Karpas-422 (cell line): ENCODE results near the gene TMEM18. TPM values are rescaled to one million over a fixed set of nuclear protein-coding genes. Genes with fewer than 3 reads are reported as not detected.
A peak's percentile ranks its signal among the peaks of the same experiment; 100 is the strongest.

Source experiments
- DNase-seq: peaks from one replicate; pipeline ENCODE4 v3.0.0-alpha.2; 2015
- H2AFZ ChIP-seq: fragments of 200-600 bp; sonication (generic); 2 replicates; pipeline ENCODE4 v1.6.1; 2014; ENCODE audit warnings: antibody characterized with exemption, low read length, mixed read lengths
- H3K27ac ChIP-seq: fragments of 200-600 bp; sonication (generic); 2 replicates; pipeline ENCODE4 v1.5.1; 2014; ENCODE audit warnings: mild to moderate bottlenecking, low read length, moderate library complexity
- H3K27me3 ChIP-seq: fragments of 200-600 bp; sonication (generic); 2 replicates; pipeline ENCODE4 v1.6.1; 2014; ENCODE audit warnings: low read length, mixed read lengths
- H3K36me3 ChIP-seq: fragments of 200-600 bp; sonication (generic); 2 replicates; pipeline ENCODE4 v1.6.1; 2014; ENCODE audit warnings: low read length, mixed read lengths; ENCODE audit not compliant: insufficient read depth
- H3K4me1 ChIP-seq: fragments of 200-600 bp; sonication (generic); 2 replicates; pipeline ENCODE4 v1.6.1; 2014; ENCODE audit warnings: mild to moderate bottlenecking, low read length, mixed read lengths
- H3K4me2 ChIP-seq: fragments of 200-600 bp; sonication (generic); 2 replicates; pipeline ENCODE4 v1.6.1; 2014; ENCODE audit warnings: low read length, low read depth, mild to moderate bottlenecking; ENCODE audit not compliant: poor library complexity, severe bottlenecking
- H3K4me3 ChIP-seq: fragments of 200-600 bp; sonication (generic); 2 replicates; pipeline ENCODE4 v1.5.1; 2014; ENCODE audit warnings: mild to moderate bottlenecking, antibody characterized with exemption, low read length, mixed read lengths
- H3K79me2 ChIP-seq: fragments of 200-600 bp; sonication (generic); 2 replicates; pipeline ENCODE4 v1.6.1; 2014; ENCODE audit warnings: mild to moderate bottlenecking, low read length, mixed read lengths
- H3K9ac ChIP-seq: fragments of 200-600 bp; sonication (generic); 2 replicates; pipeline ENCODE4 v1.6.0; 2014; ENCODE audit warnings: low read length
- H3K9me2 ChIP-seq: fragments of 200-600 bp; sonication (generic), shearing (Covaris generic); replicated peaks from 2 replicates; pipeline ENCODE4 v1.6.0; 2014; ENCODE audit warnings: mild to moderate bottlenecking, low read length, moderate library complexity; ENCODE audit not compliant: insufficient read depth
- H3K9me3 ChIP-seq: fragments of 300-700, 200-600 bp; sonication (generic); 2 replicates; pipeline ENCODE4 v1.6.1; 2014; ENCODE audit warnings: low read length, mixed read lengths
- H4K20me1 ChIP-seq: fragments of 200-600 bp; sonication (generic); 2 replicates; pipeline ENCODE4 v1.6.1; 2014; ENCODE audit warnings: mild to moderate bottlenecking, antibody characterized with exemption, low read length, low read depth; ENCODE audit not compliant: insufficient read depth
- total RNA-seq: library from RNA; depleted of rRNA; stranded (reverse); fragments of >200 nt; shearing (Covaris generic); gene quantifications from 2 replicates; pipeline ENCODE4 v1.2.3, GENCODE V29; 2014; ENCODE audit warnings: low replicate concordance; rRNA removed

Gene TMEM18
- total RNA-seq = 46.1 and 48.6 TPM in 2 replicates

- Histone ChIP-seq H3K27ac (peak within 1 kb of the TSS; percentile 98), H3K9ac (peak within 1 kb of the TSS; percentile 99), H3K9me3 (no peaks in the 10 kb centered on the region; the same call in 1 of the 2 replicates), H3K9me2 (no peaks in the 10 kb centered on the region), H3K4me3 (peak within 1 kb of the TSS; percentile 91), H3K79me2 (peaks cover 12% of the 10 kb centered on the region), H2AFZ (no peak within 1 kb of the TSS), H3K36me3 (peaks cover 20% of the 10 kb centered on the region), H4K20me1 (no peaks in the 10 kb centered on the region), H3K27me3 (no peaks in the 10 kb centered on the region), H3K4me2 (peak within 1 kb of the TSS; percentile 96), H3K4me1 (peaks cover 51% of the 10 kb centered on the region)
- peak; percentile 98 for DNase-seq
Observed at GRCh38 chr2:677056-677958, at the start of gene TMEM18. TMEM18 (minus strand) TSS chr2:677406; CDS start chr2:677345, 61 bp downstream.

GRCh38 chr2:726169-726568 is 49.0 kb upstream of the TMEM18 start:
- Histone ChIP-seq H3K4me2 (no peak overlapping the region), H3K4me1 (peaks cover 11% of the 10 kb centered on the region), H2AFZ (no peak overlapping the region), H3K36me3 (no peaks in the 10 kb centered on the region), H4K20me1 (no peaks in the 10 kb centered on the region), H3K79me2 (no peaks in the 10 kb centered on the region), H3K27me3 (no peaks in the 10 kb centered on the region), H3K27ac (no peak overlapping the region), H3K9me2 (no peaks in the 10 kb centered on the region), H3K9me3 (no peaks in the 10 kb centered on the region), H3K4me3 (no peak overlapping the region), H3K9ac (no peak overlapping the region)
- no peak for DNase-seq

GRCh38 chr2:725468-725867 is 48.3 kb upstream of the TMEM18 start:
- no peak for DNase-seq
- no peak overlapping the region for H2AFZ ChIP-seq
- H3K79me2 ChIP-seq = no peaks in the 10 kb centered on the region
- H3K4me1 ChIP-seq = peaks cover 12% of the 10 kb centered on the region
- H3K4me2 ChIP-seq = no peak overlapping the region
- no peak overlapping the region for H3K27ac ChIP-seq
- no peaks in the 10 kb centered on the region for H3K9me3 ChIP-seq
- no peaks in the 10 kb centered on the region for H4K20me1 ChIP-seq
- no peaks in the 10 kb centered on the region for H3K9me2 ChIP-seq
- no peak overlapping the region for H3K9ac ChIP-seq
- H3K36me3 ChIP-seq = no peaks in the 10 kb centered on the region
- no peaks in the 10 kb centered on the region for H3K27me3 ChIP-seq
- no peak overlapping the region for H3K4me3 ChIP-seq

GRCh38 chr2:723761-724160 is 46.6 kb upstream of the TMEM18 start:
- Histone ChIP-seq H3K36me3 (no peaks in the 10 kb centered on the region), H3K27me3 (no peaks in the 10 kb centered on the region), H3K79me2 (no peaks in the 10 kb centered on the region), H3K9me2 (no peaks in the 10 kb centered on the region), H3K4me3 (no peak overlapping the region), H3K9ac (no peak overlapping the region), H3K27ac (no peak overlapping the region), H2AFZ (no peak overlapping the region), H3K9me3 (no peaks in the 10 kb centered on the region), H3K4me1 (peaks cover 10% of the 10 kb centered on the region), H4K20me1 (no peaks in the 10 kb centered on the region), H3K4me2 (no peak overlapping the region)
- no peak for DNase-seq

- H3K36me3 ChIP-seq = no peaks in the 10 kb centered on the region
Observed at GRCh38 chr2:720842-721241, 43.6 kb upstream of the TMEM18 start.

GRCh38 chr2:719734-720133 is 42.5 kb upstream of the TMEM18 start:
- Histone ChIP-seq H3K9me2 (no peaks in the 10 kb centered on the region), H3K9me3 (no peaks in the 10 kb centered on the region), H3K9ac (no peak overlapping the region), H4K20me1 (no peaks in the 10 kb centered on the region), H3K27me3 (no peaks in the 10 kb centered on the region), H3K4me2 (no peak overlapping the region), H3K4me1 (peaks cover 42% of the 10 kb centered on the region), H3K27ac (no peak overlapping the region), H2AFZ (no peak overlapping the region), H3K79me2 (no peaks in the 10 kb centered on the region), H3K36me3 (no peaks in the 10 kb centered on the region), H3K4me3 (no peak overlapping the region)
- DNase-seq = no peak

More at GRCh38 chr2:720842-721241, 43.6 kb upstream of the TMEM18 start:
- no peak overlapping the region for H3K4me3 ChIP-seq
- H4K20me1 ChIP-seq = no peaks in the 10 kb centered on the region
- no peak overlapping the region for H2AFZ ChIP-seq
- H3K9ac ChIP-seq = no peak overlapping the region
- H3K9me3 ChIP-seq = no peaks in the 10 kb centered on the region
- no peaks in the 10 kb centered on the region for H3K27me3 ChIP-seq
- no peak overlapping the region for H3K4me2 ChIP-seq
- H3K4me1 ChIP-seq = peaks cover 31% of the 10 kb centered on the region
- no peaks in the 10 kb centered on the region for H3K9me2 ChIP-seq
- no peak for DNase-seq
- H3K79me2 ChIP-seq = no peaks in the 10 kb centered on the region
- H3K27ac ChIP-seq = no peak overlapping the region

GRCh38 chr2:719191-719590 is 42.0 kb upstream of the TMEM18 start:
- Histone ChIP-seq H3K4me1 (peaks cover 47% of the 10 kb centered on the region), H3K79me2 (no peaks in the 10 kb centered on the region)

GRCh38 chr2:717661-718060 is 40.5 kb upstream of the TMEM18 start:
- Histone ChIP-seq H4K20me1 (no peaks in the 10 kb centered on the region), H3K9ac (no peak overlapping the region), H3K4me2 (no peak overlapping the region), H3K4me1 (peaks cover 58% of the 10 kb centered on the region), H3K79me2 (no peaks in the 10 kb centered on the region), H3K9me3 (no peaks in the 10 kb centered on the region), H3K4me3 (no peak overlapping the region), H2AFZ (no peak overlapping the region), H3K36me3 (no peaks in the 10 kb centered on the region), H3K27ac (no peak overlapping the region), H3K27me3 (no peaks in the 10 kb centered on the region), H3K9me2 (no peaks in the 10 kb centered on the region)
- DNase-seq = no peak

More at GRCh38 chr2:719191-719590, 42.0 kb upstream of the TMEM18 start:
- Histone ChIP-seq H3K4me3 (no peak overlapping the region), H3K27me3 (no peaks in the 10 kb centered on the region), H3K4me2 (no peak overlapping the region), H3K27ac (no peak overlapping the region), H3K9me3 (no peaks in the 10 kb centered on the region), H3K36me3 (no peaks in the 10 kb centered on the region), H2AFZ (no peak overlapping the region), H3K9me2 (no peaks in the 10 kb centered on the region), H3K9ac (no peak overlapping the region), H4K20me1 (no peaks in the 10 kb centered on the region)
- DNase-seq = no peak
